Pulmonary artery endothelial cell (primary cell): ENCODE measurements around the gene KCNK10. TPM values are rescaled to one million over a fixed set of nuclear protein-coding genes. Genes with fewer than 3 reads are reported as not detected.

Source experiments
- DNase-seq: peaks from one replicate; pipeline ENCODE4 v3.0.0-alpha.2; 2011; ENCODE audit warnings: low read depth, low spot score
- total RNA-seq: library from RNA; depleted of rRNA; stranded (reverse); fragments of >200 nt; gene quantifications from 2 replicates; pipeline ENCODE4 v1.2.3, GENCODE V29; 2014

Gene KCNK10
- total RNA-seq, 1 donor from 2014 or later, result 0.13 TPM

- no peak for DNase-seq
These were observed 137.2 kb downstream of the KCNK10 start for GRCh38 chr14:88185843-88186242.

DNA sequence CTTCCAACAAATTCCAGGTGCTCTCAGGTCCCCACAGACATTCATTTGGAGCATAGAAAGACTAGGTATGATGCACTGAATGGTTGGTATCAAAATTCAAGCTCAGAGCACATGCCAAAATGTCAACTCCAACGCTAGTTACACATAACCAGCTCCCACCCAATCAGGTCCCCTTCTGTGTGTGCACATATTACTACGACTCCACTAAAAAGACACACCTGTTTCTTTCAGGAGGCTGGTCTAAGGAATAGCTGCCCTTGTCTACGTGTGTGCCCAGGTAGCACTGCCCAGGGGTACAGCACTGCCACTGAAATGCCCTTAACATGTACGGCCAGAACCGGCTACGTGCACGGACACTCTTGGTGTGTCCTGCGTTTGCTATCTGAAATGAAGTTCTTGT is 138.1 kb downstream of the KCNK10 start:
- DNase-seq, result no peak

GRCh38 chr14:88181072-88181471 is 142.0 kb downstream of the KCNK10 start:
- DNase-seq, result no peak

GRCh38 chr14:88179716-88180115 is 143.4 kb downstream of the KCNK10 start:
- no peak for DNase-seq

DNA sequence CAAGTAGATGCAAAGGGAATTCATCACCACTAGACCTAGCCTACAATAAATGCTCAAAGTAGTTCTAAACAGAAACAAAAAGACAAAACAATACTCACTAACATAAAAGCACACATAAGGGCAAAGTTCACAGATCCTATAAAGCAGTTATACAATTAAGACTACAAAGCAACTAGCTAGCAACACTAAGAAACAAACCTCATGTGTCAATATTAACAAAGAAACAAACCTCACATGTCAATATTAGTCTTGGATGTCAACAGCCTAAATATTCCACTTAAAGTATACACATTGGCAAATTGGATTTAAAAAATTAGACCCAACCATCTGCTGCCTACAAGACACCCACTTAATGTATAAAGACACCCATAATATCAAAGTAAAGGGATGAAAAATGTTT is 152.7 kb downstream of the KCNK10 start:
- no peak for DNase-seq

DNA sequence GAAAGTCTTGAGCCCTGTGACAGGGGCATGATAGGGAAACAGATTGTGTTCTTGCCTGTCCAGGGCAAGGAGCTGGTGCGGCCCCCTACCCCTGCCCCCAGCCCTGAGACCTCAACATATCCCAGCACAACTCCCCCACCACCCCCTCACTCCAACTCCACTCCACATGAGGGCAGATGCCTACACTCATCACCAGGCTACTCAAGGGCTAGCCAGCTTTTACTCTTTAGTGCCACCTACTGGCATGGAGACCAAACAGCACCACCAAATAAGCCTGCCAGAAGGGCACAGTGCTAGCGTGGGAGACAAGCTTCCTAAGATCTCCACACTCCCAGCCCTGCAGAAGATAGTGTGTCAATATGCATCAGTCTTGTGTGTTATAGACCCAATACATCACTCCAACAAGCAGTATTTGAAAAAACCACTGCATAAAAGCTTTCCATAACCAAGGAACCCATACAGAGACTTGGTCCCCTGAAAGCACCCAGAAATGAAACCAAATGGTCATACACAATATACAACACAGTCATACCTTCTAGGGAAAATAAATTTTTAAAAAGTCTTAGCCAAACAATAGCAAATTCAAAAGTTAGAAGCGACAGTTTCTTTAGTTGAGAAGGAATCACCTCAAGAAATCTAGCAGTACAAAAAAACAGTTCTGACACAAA is 154.4 kb downstream of the KCNK10 start:
- DNase-seq, result peak; percentile 8

DNA sequence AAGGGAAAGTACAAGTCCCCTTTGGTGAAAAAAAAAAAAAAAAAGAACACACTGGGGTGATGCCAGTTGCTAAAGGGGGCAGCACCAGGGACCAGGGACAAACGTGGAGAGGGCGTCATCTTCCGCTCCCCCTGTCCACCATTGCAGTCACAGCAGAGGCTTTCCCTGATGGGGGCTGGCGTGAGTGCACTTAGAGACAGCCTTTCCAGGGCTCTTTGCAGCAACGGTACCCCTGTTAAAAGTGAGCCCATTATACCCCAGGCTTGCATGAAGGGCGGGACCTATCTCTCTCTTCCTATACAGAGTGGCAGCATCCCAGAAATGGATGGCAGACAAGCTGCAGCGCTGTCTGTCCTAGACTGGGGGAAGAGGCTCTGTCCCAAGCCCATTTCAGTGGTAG is 155.0 kb downstream of the KCNK10 start:
- no peak for DNase-seq

GRCh38 chr14:88166616-88167015 is 156.5 kb downstream of the KCNK10 start:
- DNase-seq, result no peak

DNA sequence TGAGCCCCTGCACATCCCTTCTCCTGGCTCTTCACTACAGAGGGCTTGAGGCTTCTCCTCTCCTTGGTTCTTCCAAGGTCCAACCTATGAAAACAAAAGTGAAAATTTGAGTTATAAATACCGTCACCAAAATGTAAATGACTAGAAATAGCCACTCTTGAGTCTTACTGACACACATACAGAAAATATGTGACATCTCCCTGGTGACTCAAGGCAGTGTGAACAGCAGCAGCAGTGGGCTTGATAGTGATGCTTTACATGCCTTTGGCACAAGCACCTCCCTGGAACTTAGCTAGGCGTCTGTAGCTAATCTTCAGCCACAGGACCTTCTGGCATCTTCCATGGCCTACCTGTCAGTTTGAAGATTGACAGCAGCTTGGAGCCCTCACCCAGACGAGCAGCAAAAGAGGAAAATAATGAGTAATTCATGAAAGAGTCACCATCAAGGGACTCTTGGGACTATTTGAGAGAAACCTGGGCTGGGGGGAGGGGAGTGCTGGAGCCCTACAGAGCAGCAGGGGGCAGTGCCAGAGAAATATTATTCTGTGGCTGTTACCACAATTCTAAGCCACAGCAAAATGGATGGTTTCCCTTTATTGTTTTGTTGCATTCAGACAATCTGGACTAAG is 158.0 kb downstream of the KCNK10 start:
- DNase-seq, result no peak

- no peak for DNase-seq
These were observed 159.3 kb downstream of the KCNK10 start for GRCh38 chr14:88163731-88164255.

DNA sequence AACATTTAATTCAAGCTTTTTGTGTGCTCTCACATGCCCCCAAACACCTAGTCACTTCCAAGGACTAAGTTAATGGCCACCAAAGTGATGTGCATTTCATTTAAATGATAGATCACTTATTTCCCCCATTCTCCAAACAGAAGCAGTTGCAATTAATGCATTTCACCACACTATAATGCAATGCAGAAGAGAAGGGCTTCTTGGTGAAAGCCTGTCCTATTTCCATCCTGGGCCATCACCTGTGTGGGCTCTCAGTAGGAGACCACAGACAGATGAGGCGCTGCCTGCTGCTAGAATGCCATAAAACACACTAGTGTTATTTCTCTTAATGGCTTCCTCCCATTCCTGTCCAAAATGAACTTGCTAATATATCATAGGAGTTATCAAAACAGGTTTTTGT is 166.9 kb downstream of the KCNK10 start:
- DNase-seq, result no peak

- no peak for DNase-seq
These were observed 168.1 kb downstream of the KCNK10 start for GRCh38 chr14:88154926-88155325.

DNA sequence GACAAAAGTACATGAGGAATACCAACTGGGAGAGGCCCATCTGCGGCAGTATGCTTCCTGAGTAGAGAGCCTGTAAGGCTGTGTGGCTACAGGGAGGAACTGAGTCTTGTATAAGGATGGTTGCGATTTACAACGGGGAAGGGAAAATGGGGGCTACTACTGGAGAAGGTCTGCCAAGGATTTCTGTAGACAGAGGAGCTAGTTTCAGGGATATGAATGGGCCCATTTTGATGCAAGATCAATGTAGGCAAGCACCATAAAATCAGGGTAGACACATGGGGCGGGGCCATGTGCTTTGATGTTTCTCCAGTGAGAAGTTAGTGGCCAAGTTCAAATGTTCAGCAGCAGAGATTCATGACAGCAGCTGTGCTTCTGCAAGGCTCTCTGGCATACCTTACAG is 168.7 kb downstream of the KCNK10 start:
- no peak for DNase-seq

DNA sequence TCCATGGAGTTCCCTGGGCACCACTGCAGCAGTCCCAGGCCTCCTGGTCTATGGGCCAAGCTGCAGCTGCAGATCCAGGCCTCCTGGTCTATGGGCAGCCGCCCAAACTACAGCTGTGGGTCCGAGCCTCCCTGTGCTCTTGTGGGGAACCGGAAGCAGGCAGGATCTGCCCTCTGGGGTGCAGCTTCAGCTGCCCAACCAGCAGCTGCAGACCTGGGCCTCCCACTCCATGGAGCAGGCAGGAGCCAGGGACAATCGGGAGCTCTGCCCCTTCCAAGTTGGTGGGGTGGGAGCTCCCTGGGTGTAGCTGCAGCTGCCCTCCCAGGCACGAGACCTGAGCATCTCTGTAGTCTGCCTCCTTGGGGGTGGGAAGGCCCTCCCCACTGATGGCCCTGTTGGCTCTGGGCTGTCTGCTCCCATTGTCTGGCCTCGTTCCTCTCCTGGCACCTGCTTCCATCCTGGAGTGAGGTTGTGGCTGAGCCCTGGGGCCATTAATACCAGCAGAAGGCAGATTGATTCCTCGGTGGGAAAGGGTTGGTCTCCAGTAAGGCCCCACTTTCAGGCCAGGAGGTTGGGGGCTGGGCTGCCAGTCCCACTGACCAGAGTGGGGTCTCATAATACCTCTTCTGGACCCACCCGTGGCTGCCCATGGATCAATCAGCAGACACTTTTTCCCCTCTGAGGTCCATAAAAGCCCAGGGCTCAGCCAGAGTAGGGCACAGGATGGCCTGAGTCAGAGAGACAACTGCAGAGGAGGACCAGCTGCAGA is 176.0 kb downstream of the KCNK10 start:
- DNase-seq, result no peak

- no peak for DNase-seq
These were observed 179.3 kb downstream of the KCNK10 start for GRCh38 chr14:88143810-88144209.

- no peak for DNase-seq
These were observed 180.1 kb downstream of the KCNK10 start for GRCh38 chr14:88142997-88143396.

GRCh38 chr14:88140874-88141273 is 182.2 kb downstream of the KCNK10 start:
- DNase-seq, result no peak

- DNase-seq, result no peak
These were observed 185.7 kb downstream of the KCNK10 start for GRCh38 chr14:88137327-88137726.
